Psoas muscle (tissue), 8 donors: Measurements from ENCODE around the gene ZSCAN22. TPM values are rescaled to one million over a fixed set of nuclear protein-coding genes. Genes with fewer than 3 reads are reported as not detected.

ENCODE experiments used
- ATAC-seq, 4 donors: fragments of 200-7000 bp; cut with Tn5 transposase; one replicate each; pipeline ENCODE4 v1.9.1; 2020; ENCODE audit warnings: moderate library complexity in 3 of 4, mild to moderate bottlenecking in 2 of 4
- DNase-seq, 2 donors: peaks; one replicate each; pipeline ENCODE4 v3.0.0-alpha.2; 2020
- H3K27ac ChIP-seq: fragments of 200-600 bp; one replicate; pipeline ENCODE4 v1.8.0; 2022
- H3K27me3 ChIP-seq, 3 donors: fragments of 200-600 bp in 1 of 3; one replicate each; pipeline versions ENCODE4 v1.6.1 to v1.8.0; 2013 to 2022; ENCODE audit warnings: low read length in 2 of 3, mild to moderate bottlenecking in 2 of 3, moderate library complexity in 1 of 3; ENCODE audit not compliant: insufficient read depth in 3 of 3
- H3K36me3 ChIP-seq, 2 donors: fragments of 200-600 bp in 1 of 2; one replicate each; pipeline versions ENCODE4 v1.6.1 to v1.8.0; 2013 to 2022; ENCODE audit warnings: low read depth in 1 of 2, mild to moderate bottlenecking in 1 of 2, moderate library complexity in 1 of 2; ENCODE audit not compliant: insufficient read depth in 1 of 2
- H3K4me1 ChIP-seq: fragments of 200-600 bp; one replicate; pipeline ENCODE4 v1.8.0; 2022
- H3K4me3 ChIP-seq: fragments of 200-600 bp; one replicate; pipeline ENCODE4 v1.8.0; 2022; ENCODE audit warnings: mild to moderate bottlenecking
- H3K9me3 ChIP-seq: fragments of 200-600 bp; one replicate; pipeline ENCODE4 v1.8.0; 2022
- CTCF ChIP-seq: fragments of 200-600 bp; IDR thresholded peaks from one replicate; pipeline ENCODE4 v1.8.0; 2022; ENCODE audit warnings: antibody characterized with exemption
- WGBS, 3 donors: extraction: QIAGEN DNeasy Blood & Tissue Kit; methylation state at CpG; one replicate each; pipeline versions ENCODE4 v1.1.6 to v1.1.7; 2013; 5-methylcytosine and 5-hydroxymethylcytosine counted together
- intact Hi-C, 2 donors: fragments of 100-400 bp; cut with DNase I; formaldehyde crosslinking; loops; one replicate each; pipeline versions ENCODE4 v1.11.0 to v1.14.2; 2022
- polyA plus RNA-seq, 3 donors: library from polyadenylated mRNA; stranded (reverse); fragments of 200-250 nt; gene quantifications; one replicate each; pipeline ENCODE4 v1.2.3, GENCODE V29; 2013
- total RNA-seq, 4 donors: library from RNA; stranded (reverse); fragmentation: NEBNext Ultra II Directional in 2 of 4; extraction: Animal tissue kit (Norgen Biotek cat#: 25700) in 2 of 4; gene quantifications; one replicate each; pipeline versions ENCODE4 v1.2.1 to v1.2.4, GENCODE V29; 2021 to 2023
- donor health status: healthy with polysubstance abuse.
- donor health status: DM: no; HTN: no; CAD: no; lungs with moderate emphysema.
- donor health status: Bipolar disorder and iron deficiency.
- donor health status: healthy.
- donor health status: DM: yes; HTN: yes; CAD: no.
- donor health status: DM: no; HTN: no; CAD: no.
- donor health status: DM: no; HTN: no; CAD: no.
- donor health status: DM: yes; HTN: yes; CAD: no.

Gene ZSCAN22
- total and polyA plus RNA-seq, 7 donors: 1.1 to 3.1 (median 2.0) TPM

GRCh38 chr19:58311345-58311865 is 15.4 kb upstream of the ZSCAN22 start:
- Histone ChIP-seq H3K27ac (no peak overlapping the region), H3K4me1 (peaks cover 2% of the 10 kb centered on the region), H3K9me3 (no peaks in the 10 kb centered on the region), H3K27me3 (no peaks in the 10 kb centered on the region), H3K4me3 (no peak overlapping the region), H3K36me3 (peaks cover 19 to 87% of the 10 kb centered on the region in 2 donors)
- intact Hi-C loops: no loop called here
- DNase-seq (no peak), ATAC-seq (peak in 2 of 4 donors; percentile 15 to 54)
- TF ChIP-seq CTCF: no peak
- WGBS, 3 donors: 61 to 72% (median 61%) methylated on average over 7 of the region's 7 CpGs

GRCh38 chr19:58315580-58315979 is 11.2 kb upstream of the ZSCAN22 start:
- DNase-seq (no peak), ATAC-seq (no peak)
- Histone ChIP-seq H3K4me1 (no peaks in the 10 kb centered on the region), H3K4me3 (no peak overlapping the region), H3K27ac (no peak overlapping the region), H3K9me3 (no peaks in the 10 kb centered on the region), H3K27me3 (no peaks in the 10 kb centered on the region), H3K36me3 (peaks cover 17 to 65% of the 10 kb centered on the region in 2 donors)
- intact Hi-C loops: no loop called here
- 89 to 100% (median 94%) methylated on average over 2 of the region's 2 CpGs for WGBS, 3 donors
- TF ChIP-seq CTCF: no peak

GRCh38 chr19:58317476-58318072 is 9.2 kb upstream of the ZSCAN22 start:
- H3K9me3 ChIP-seq: no peaks in the 10 kb centered on the region
- ATAC-seq: no peak
- 56 to 67% (median 62%) methylated on average over 7 of the region's 7 CpGs for WGBS, 3 donors
- intact Hi-C loops: no loop called here
- no peak for TF ChIP-seq CTCF
- H3K27me3 ChIP-seq: no peaks in the 10 kb centered on the region
- H3K36me3 ChIP-seq: peaks cover 9 to 55% of the 10 kb centered on the region in 2 donors
- no peak for DNase-seq
- no peaks in the 10 kb centered on the region for H3K4me1 ChIP-seq
- H3K27ac ChIP-seq: no peak overlapping the region
- H3K4me3 ChIP-seq: no peak overlapping the region

GRCh38 chr19:58318297-58318696 is 8.5 kb upstream of the ZSCAN22 start:
- DNase-seq (no peak), ATAC-seq (no peak)
- Histone ChIP-seq H3K9me3 (no peaks in the 10 kb centered on the region), H3K36me3 (peaks cover 5 to 48% of the 10 kb centered on the region in 2 donors), H3K4me3 (no peak overlapping the region), H3K4me1 (no peaks in the 10 kb centered on the region), H3K27me3 (no peaks in the 10 kb centered on the region), H3K27ac (no peak overlapping the region)
- intact Hi-C loops: no loop called here
- 71 to 87% (median 74%) methylated on average over 4 of the region's 4 CpGs for WGBS, 3 donors
- TF ChIP-seq CTCF: no peak

- Histone ChIP-seq H3K36me3 (peaks cover 3 to 41% of the 10 kb centered on the region in 2 donors), H3K27ac (no peak overlapping the region), H3K4me3 (no peak overlapping the region), H3K9me3 (no peaks in the 10 kb centered on the region), H3K4me1 (no peaks in the 10 kb centered on the region), H3K27me3 (no peaks in the 10 kb centered on the region)
- intact Hi-C loops: no loop called here
- DNase-seq: no peak
- ATAC-seq: no peak
- 89 to 91% (median 91%) methylated on average over 10 of the region's 10 CpGs for WGBS, 3 donors
- TF ChIP-seq CTCF: no peak
These were observed 7.6 kb upstream of the ZSCAN22 start for GRCh38 chr19:58319241-58319640.
